Lower leg skin (tissue), 4 donors: Measurements from ENCODE around the gene OSBPL5. TPM values are rescaled to one million over a fixed set of nuclear protein-coding genes. Genes with fewer than 3 reads are reported as not detected.

Experiments
- DNase-seq, 2 donors: peaks; one replicate each; pipeline ENCODE4 v3.0.0-alpha.2; 2019; ENCODE audit warnings: low spot score in 2 of 2
- H3K4me3 ChIP-seq: fragments of 200-600 bp; sonication (generic); 2 replicates; pipeline ENCODE4 v1.5.1; 2017; ENCODE audit warnings: mild to moderate bottlenecking, low read depth; ENCODE audit not compliant: poor library complexity, severe bottlenecking
- POLR2A ChIP-seq, 2 donors: fragments of 450-650 bp; IDR thresholded peaks; one replicate each; pipeline ENCODE4 v1.6.1; 2016 to 2017; ENCODE audit warnings: antibody characterized with exemption in 2 of 2, mild to moderate bottlenecking in 1 of 2, moderate library complexity in 1 of 2
- WGBS, 2 donors: methylation state at CpG; one replicate each; pipeline ENCODE4 v1.1.5; 2018; 5-methylcytosine and 5-hydroxymethylcytosine counted together
- intact Hi-C: fragments of 100-400 bp; cut with DNase I; formaldehyde crosslinking; loops from one replicate; pipeline ENCODE4 v1.15.0; 2023; ENCODE audit warnings: low total_unique reads
- total RNA-seq, 4 donors: library from RNA; depleted of rRNA; stranded (reverse); fragments of >200 nt; gene quantifications; one replicate each; pipeline ENCODE4 v1.1.0, GENCODE V29; 2016
- TF ChIP-seq, protein P1 (sequence below), 3 donors: fragments of 450-650 bp; IDR thresholded peaks; one replicate each; pipeline ENCODE4 v1.5.1; 2016; ENCODE audit warnings: antibody characterized with exemption in 3 of 3, mild to moderate bottlenecking in 3 of 3, moderate library complexity in 2 of 3

Gene OSBPL5
- total RNA-seq, 4 donors from 2014 or later: 39.0 to 77.4 (median 64.2) TPM

DNA sequence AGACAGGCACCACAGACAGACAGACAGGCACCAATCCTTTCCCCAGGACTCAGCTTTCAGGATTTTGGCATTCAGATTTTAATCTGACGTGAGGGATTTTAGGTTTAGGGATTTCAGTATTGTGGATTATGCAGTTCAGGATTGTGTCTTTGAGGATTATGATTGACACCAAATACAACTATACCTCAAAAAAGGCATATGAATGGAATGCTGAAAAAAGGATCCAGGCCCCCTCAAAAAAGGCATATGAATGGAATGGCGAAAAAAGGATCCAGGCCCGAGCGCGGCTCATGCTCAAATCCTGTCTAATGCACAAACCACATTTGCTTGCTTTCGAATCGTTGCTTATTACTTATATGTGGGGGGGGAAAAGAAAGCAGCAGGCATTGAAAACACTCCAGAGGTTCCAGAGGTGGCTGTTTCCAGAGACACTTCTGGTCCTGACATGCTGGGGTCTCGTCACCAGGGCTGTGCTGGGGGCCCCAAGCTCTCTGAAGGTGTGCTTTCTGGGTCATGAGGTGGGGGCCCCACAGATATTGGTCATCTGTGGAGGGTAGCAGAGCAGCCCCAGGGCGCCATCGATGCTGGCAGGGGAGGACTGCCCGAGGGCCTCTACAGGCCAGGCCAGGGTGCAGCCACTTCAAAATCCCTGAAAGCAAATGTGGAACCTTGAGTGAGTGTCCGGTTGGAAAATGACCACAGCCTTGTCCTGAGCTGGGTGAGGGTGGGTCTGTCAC, 16.8 kb upstream of the OSBPL5 start:
- H3K4me3 ChIP-seq: no peak overlapping the region
- intact Hi-C loops: no loop called here
- no peak for DNase-seq
- WGBS, 2 donors: 93 to 95% methylated on average over 11 to 12 of the region's 12 CpGs
- TF ChIP-seq, protein P1, sequence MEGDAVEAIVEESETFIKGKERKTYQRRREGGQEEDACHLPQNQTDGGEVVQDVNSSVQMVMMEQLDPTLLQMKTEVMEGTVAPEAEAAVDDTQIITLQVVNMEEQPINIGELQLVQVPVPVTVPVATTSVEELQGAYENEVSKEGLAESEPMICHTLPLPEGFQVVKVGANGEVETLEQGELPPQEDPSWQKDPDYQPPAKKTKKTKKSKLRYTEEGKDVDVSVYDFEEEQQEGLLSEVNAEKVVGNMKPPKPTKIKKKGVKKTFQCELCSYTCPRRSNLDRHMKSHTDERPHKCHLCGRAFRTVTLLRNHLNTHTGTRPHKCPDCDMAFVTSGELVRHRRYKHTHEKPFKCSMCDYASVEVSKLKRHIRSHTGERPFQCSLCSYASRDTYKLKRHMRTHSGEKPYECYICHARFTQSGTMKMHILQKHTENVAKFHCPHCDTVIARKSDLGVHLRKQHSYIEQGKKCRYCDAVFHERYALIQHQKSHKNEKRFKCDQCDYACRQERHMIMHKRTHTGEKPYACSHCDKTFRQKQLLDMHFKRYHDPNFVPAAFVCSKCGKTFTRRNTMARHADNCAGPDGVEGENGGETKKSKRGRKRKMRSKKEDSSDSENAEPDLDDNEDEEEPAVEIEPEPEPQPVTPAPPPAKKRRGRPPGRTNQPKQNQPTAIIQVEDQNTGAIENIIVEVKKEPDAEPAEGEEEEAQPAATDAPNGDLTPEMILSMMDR (IDR thresholded peaks at IDR 0.05): no peak
- no peak for TF ChIP-seq POLR2A (IDR thresholded peaks at IDR 0.05)

DNA sequence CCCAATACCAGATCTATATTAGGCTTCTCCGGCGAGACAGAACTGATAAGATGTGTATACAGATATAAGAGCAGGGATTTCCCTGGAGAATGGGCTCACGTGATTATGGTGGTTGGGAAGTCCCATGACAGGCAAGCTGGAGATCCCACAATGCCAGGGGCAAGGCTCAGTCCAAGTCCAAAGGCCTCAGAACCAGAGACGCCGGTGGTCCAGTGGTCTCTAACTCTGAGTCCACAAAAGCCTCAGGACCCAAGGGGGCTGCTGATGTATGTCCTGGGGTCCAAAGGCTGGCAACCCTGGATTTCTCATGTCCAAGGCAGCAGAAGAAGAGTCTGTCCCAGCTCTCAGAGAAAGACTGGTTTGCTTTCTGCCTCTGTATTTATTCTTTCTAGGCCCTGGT, 15.8 kb upstream of the OSBPL5 start:
- DNase-seq: no peak
- no peak for TF ChIP-seq POLR2A (IDR thresholded peaks at IDR 0.05)
- TF ChIP-seq, protein P1 (IDR thresholded peaks at IDR 0.05): no peak
- 69 to 77% methylated on average over 5 of the region's 5 CpGs for WGBS, 2 donors
- H3K4me3 ChIP-seq: no peak overlapping the region
- intact Hi-C loops: no loop called here

DNA sequence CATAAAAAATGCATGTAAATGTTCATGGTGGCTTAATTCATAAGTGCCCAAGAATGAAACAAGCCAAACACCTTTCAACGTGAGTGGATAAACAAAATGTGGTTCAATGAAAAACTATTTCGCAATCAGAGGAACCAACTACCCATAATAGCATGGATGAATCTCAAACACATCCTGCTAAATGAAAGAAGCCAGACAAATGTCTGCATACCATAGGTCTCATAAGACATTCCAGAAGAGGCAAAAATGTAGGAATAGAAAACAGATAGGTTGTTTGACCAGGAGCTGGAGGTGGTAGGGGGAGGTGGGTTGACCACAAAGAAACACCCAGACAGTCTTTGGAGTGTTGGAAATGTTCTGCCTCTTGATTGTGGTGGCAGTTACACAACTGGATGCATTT, 13.2 kb upstream of the OSBPL5 start:
- DNase-seq: no peak
- 58 to 60% methylated on average over 2 of the region's 2 CpGs for WGBS, 2 donors
- H3K4me3 ChIP-seq: no peak overlapping the region
- no peak for TF ChIP-seq POLR2A (IDR thresholded peaks at IDR 0.05)
- TF ChIP-seq, protein P1 (IDR thresholded peaks at IDR 0.05): no peak
- intact Hi-C loops: no loop called here

DNA sequence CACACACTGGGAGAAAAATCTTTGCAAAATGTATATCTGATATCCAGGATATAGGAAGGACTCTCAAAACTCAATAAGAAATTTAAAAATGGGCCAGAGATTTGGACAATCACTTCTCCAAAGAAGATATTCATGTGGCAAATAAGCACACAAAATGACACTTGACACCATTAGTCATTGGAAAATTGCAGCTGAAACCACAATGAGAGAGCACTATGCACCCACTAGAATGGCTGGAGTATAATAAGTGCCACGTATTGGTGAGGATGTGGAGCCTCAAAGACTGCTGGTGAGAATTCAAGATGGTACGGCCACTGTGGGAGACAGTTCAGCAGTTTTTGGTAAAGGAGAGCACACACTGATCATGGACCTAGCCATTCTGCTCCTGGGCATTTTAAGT, 12.8 kb upstream of the OSBPL5 start:
- 77 to 78% methylated on average over 2 of the region's 2 CpGs for WGBS, 2 donors
- H3K4me3 ChIP-seq: no peak overlapping the region
- TF ChIP-seq POLR2A (IDR thresholded peaks at IDR 0.05): no peak
- TF ChIP-seq, protein P1 (IDR thresholded peaks at IDR 0.05): no peak
- no peak for DNase-seq
- intact Hi-C loops: no loop called here

DNA sequence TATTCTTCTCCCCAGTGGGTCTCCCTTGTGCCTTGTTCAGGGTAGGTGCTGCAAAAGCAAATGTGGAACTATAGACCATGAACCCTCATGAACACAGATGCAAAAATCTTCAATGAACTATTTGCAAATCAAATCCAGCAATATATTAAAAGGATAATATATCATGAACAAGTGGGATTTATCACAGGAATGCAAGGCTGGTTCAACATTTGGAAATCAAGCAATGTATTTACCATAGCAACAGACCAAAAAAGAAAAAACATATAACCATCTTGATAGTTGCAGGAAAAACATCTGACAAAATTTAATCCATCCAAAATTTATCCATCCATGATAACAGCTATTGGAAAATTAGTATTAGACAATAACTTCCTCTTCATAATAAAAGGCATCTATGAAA, 11.4 kb upstream of the OSBPL5 start:
- no peak for TF ChIP-seq POLR2A (IDR thresholded peaks at IDR 0.05)
- TF ChIP-seq, protein P1 (IDR thresholded peaks at IDR 0.05): no peak
- H3K4me3 ChIP-seq: no peak overlapping the region
- intact Hi-C loops: no loop called here
- DNase-seq: no peak

DNA sequence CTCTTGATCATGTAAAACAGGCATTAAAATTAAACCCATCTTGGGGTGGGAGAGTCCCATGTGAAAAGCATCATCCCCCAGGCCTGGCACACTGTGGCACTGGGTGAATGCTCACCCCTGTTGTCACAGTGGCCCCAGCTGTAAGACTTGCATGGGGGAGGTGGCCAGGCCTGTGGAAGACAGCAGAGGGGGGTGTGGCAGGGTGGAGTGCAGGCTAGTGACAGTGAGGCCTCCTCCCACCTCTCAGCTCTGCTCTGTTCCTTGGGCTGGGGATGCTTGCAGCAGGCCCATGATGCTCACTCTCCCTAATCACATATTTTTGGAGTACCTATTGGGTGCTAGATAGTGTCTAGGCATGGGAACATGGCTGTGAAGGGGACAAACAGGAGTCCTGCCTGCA, 10.1 kb upstream of the OSBPL5 start:
- DNase-seq: no peak
- H3K4me3 ChIP-seq: no peak overlapping the region
- intact Hi-C loops: no loop called here
- TF ChIP-seq POLR2A (IDR thresholded peaks at IDR 0.05): no peak
- TF ChIP-seq, protein P1 (IDR thresholded peaks at IDR 0.05): no peak
